D721Med (cell line): ENCODE results near the gene LGR4.

ENCODE experiments used
- DNase-seq: peaks from one replicate; pipeline ENCODE4 v3.0.0; 2011; ENCODE audit warnings: low spot score; ENCODE audit not compliant: insufficient read length
- FAIRE-seq: peaks from 2 replicates; lab custom pipeline; 2011; peaks lifted over from hg19 to GRCh38; lab: Jason Lieb, UNC
- TF ChIP-seq, protein P1 (sequence below): IDR thresholded peaks from 2 replicates; pipeline ENCODE4 v1.5.1; 2012; ENCODE audit warnings: mild to moderate bottlenecking, control low read depth; ENCODE audit not compliant: insufficient read depth; ENCODE audit errors: missing control alignments

LGR4 gene

GRCh38 chr11:27373392-27373791 lies 99.2 kb downstream of the LGR4 start:
- DNase-seq (no peak), FAIRE-seq (no peak)
- TF ChIP-seq, protein P1, sequence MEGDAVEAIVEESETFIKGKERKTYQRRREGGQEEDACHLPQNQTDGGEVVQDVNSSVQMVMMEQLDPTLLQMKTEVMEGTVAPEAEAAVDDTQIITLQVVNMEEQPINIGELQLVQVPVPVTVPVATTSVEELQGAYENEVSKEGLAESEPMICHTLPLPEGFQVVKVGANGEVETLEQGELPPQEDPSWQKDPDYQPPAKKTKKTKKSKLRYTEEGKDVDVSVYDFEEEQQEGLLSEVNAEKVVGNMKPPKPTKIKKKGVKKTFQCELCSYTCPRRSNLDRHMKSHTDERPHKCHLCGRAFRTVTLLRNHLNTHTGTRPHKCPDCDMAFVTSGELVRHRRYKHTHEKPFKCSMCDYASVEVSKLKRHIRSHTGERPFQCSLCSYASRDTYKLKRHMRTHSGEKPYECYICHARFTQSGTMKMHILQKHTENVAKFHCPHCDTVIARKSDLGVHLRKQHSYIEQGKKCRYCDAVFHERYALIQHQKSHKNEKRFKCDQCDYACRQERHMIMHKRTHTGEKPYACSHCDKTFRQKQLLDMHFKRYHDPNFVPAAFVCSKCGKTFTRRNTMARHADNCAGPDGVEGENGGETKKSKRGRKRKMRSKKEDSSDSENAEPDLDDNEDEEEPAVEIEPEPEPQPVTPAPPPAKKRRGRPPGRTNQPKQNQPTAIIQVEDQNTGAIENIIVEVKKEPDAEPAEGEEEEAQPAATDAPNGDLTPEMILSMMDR, result no peak

DNA sequence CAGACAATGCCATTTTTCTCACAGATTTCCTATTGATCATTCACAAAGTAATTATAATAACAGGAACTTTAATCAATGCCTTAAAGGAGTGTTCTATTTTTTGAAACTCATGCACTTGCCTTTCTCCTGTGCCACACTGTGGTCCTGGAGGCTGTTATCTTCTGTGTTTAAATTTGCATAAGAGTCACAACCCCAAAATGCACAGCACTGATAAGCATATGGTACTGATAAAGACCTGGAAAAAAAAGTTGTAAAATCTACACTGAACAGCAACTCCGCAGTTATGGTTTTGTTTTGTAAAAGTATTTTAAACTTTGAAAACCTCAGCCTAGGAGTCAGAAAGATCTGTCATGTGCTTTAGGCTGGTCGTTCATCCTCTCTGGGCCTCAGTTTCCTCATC lies 100.4 kb downstream of the LGR4 start:
- FAIRE-seq, result no peak
- TF ChIP-seq, protein P1, result no peak
- no peak for DNase-seq

GRCh38 chr11:27371489-27371888 lies 101.1 kb downstream of the LGR4 start:
- FAIRE-seq (no peak), DNase-seq (no peak)
- TF ChIP-seq, protein P1, result no peak

DNA sequence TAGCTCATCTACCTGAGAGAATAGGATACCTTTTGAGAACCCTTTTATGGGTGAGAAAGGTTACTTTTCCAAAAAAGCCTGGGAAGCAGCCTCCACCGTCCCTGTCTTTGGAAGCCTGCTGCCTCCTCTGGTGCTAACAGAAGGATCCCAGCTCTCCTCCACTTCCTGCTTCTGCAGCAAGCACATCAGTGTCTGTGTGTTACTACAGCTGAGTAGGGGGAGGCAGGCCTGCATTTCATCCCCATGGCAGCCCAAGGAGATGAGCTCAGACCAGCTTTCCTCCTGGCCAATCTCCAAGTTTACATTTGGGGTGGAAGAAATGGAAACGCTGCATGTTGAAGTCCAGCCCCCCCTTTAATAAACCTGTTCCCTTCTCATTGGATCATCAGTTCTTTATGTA lies 102.2 kb downstream of the LGR4 start:
- TF ChIP-seq, protein P1, result no peak
- FAIRE-seq, result no peak
- DNase-seq, result no peak

DNA sequence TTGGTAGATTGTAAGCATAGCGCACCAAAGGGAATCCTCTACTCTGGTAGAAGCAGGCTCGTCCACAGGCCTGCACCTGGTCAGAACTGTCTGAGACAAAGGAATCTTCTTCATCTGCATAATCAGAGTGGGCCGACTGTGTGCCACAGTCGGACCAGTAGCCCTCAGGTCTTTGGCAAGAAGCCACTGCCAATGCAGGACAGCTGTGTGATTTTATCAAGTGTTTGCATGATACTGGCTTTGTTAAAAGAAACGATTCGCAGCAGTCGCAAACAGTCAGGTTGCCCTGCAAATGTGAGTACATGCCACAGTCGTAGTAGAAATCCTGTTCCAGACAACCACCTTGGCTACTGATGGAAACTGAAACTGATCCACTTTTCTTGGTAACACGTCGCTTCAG lies 104.7 kb downstream of the LGR4 start:
- DNase-seq (no peak), FAIRE-seq (no peak)
- TF ChIP-seq, protein P1, result no peak

- TF ChIP-seq, protein P1, result no peak
- no peak for DNase-seq
- no peak for FAIRE-seq
Measured at GRCh38 chr11:27363576-27364117, 108.9 kb downstream of the LGR4 start.

GRCh38 chr11:27362749-27363575 lies 109.6 kb downstream of the LGR4 start, which contains the start of gene CCDC34:
Gene CCDC34 (minus strand): TSS chr11:27363215. CDS start chr11:27363194, 21 bp downstream.
- TF ChIP-seq, protein P1, result no peak
- DNase-seq (peak; percentile 52), FAIRE-seq (no peak)
